ENCODE results near the gene CEP131. TPM values are rescaled to one million over a fixed set of nuclear protein-coding genes. Genes with fewer than 3 reads are reported as not detected.

The CEP131 gene
- total and polyA plus RNA-seq, 2 of the 8 experiments (the other 6 are each of a cell fraction or from before 2014, with no cell fraction given): 5.9 to 23.2 TPM

DNA sequence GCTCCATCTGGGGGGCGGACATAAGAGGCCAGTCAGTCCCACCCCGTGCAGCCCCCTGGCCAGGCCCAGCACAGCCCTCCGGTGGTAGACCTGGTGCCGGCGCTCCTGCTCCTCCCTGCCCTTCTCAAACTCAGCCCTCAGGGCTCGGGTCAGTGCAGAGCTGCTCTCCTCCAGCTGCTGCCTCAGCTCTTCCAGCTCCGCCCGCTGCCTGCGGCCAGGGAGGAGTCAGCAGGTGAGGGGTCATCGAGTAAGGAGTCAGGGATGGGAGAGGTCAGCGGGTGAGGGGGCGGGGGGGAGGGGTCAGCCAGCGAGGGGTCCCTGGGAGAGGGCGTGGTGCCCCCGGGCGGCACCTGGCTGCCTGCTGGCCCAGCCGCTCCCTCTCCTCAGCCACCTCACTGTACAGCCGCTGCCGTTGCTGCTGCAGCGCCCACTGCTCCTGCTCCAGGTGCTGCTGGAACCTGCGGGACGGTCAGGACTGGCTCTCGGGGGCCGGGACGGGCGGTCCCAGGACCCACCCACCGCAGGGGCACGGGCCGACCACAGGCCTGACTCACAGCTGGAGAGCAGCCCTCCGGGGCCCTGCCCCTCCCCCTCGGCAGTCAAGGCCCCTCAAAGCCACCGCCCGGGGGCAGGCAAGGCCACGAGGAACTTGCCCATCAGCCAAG is 30.2 kb downstream of the CEP131 start (continued):
- TF ChIP-seq CHD7 (IDR thresholded peaks at IDR 0.05; ENCODE audit: insufficient replicate concordance, low read length): no peak
- TF ChIP-seq SIRT6 (IDR thresholded peaks at IDR 0.05; ENCODE audit: low read length): no peak
- TF ChIP-seq SUZ12 (IDR thresholded peaks at IDR 0.05; ENCODE audit: low read length): no peak
- TF ChIP-seq SIX5 (IDR thresholded peaks at IDR 0.05; ENCODE audit: low read depth, low read length): no peak
- TF ChIP-seq RNF2 (IDR thresholded peaks at IDR 0.05; ENCODE audit: borderline replicate concordance, low read depth, low read length, missing control alignments, poor library complexity, severe bottlenecking): no peak
- no peak for TF ChIP-seq CBX5 (IDR thresholded peaks at IDR 0.05; ENCODE audit: low read depth, low read length)
- no peak for TF ChIP-seq GABPA (IDR thresholded peaks at IDR 0.05; ENCODE audit: borderline replicate concordance, insufficient read depth, low read length)
- no peak for TF ChIP-seq CTBP2 (IDR thresholded peaks at IDR 0.05; ENCODE audit: borderline replicate concordance, insufficient read depth, insufficient read length, low read length)
- TF ChIP-seq RXRA (IDR thresholded peaks at IDR 0.05; ENCODE audit: insufficient read depth, low read depth, low read length): no peak
- no peak for TF ChIP-seq EZH2 (IDR thresholded peaks at IDR 0.05; ENCODE audit: low read depth, low read length, severe bottlenecking)

Data from H1 (cell line).